ENCODE data around the gene TMBIM6. TPM values are rescaled to one million over a fixed set of nuclear protein-coding genes. Genes with fewer than 3 reads are reported as not detected.

Gene TMBIM6
- total and polyA plus RNA-seq, 2 experiments from 2014 or later, result 510 to 891 TPM

GRCh38 chr12:49801141-49802063 is 60.0 kb downstream of the TMBIM6 start:
- peaks cover 4% of the 10 kb centered on the region for H3K79me2 ChIP-seq (ENCODE audit: insufficient read depth)
- 73 to 74% methylated on average over 17 of the region's 17 CpGs for WGBS, 2 experiments (ENCODE audit: low coverage in 1 of 2, low lambda C conversion rate in 2 of 2, missing lambda C conversion rate in 2 of 2)
- H3K4me3 ChIP-seq, result no peak overlapping the region
- H4K20me1 ChIP-seq (ENCODE audit: insufficient read depth), result no peaks in the 10 kb centered on the region
- TF ChIP-seq EZH2phosphoT487 (IDR thresholded peaks at IDR 0.05; ENCODE audit: insufficient read depth, low read depth), result no peak
- no peak for TF ChIP-seq EZH2 (IDR thresholded peaks at IDR 0.05; ENCODE audit: insufficient read depth, poor library complexity, severe bottlenecking)
- in situ Hi-C loops (cut with MboI), result no loop called here
- H2AFZ ChIP-seq, result no peak overlapping the region
- H3K36me3 ChIP-seq (ENCODE audit: low read depth), result peaks cover 32% of the 10 kb centered on the region; the same call in 1 of the 2 replicates
- no peak overlapping the region for H3K4me2 ChIP-seq (ENCODE audit: unreplicated experiment)
- no peak overlapping the region for H3K27ac ChIP-seq
- H3K27me3 ChIP-seq (replicated peaks; ENCODE audit: insufficient read depth), result no peaks in the 10 kb centered on the region
- no peak for DNase-seq
- H3K9ac ChIP-seq, result no peak overlapping the region
- H3F3A ChIP-seq (ENCODE audit: insufficient read depth), result no peaks in the 10 kb centered on the region
- no peaks in the 10 kb centered on the region for H3K4me1 ChIP-seq (ENCODE audit: insufficient read depth)
- no peaks in the 10 kb centered on the region for H3K9me3 ChIP-seq (ENCODE audit: low read depth)
- H3K9me2 ChIP-seq (ENCODE audit: insufficient read depth), result no peaks in the 10 kb centered on the region

GRCh38 chr12:49803693-49804450 is 62.5 kb downstream of the TMBIM6 start:
- H3K9me2 ChIP-seq (ENCODE audit: insufficient read depth), result no peaks in the 10 kb centered on the region
- H3K4me3 ChIP-seq, result no peak overlapping the region
- no peaks in the 10 kb centered on the region for H3K4me1 ChIP-seq (ENCODE audit: insufficient read depth)
- no peaks in the 10 kb centered on the region for H3K27me3 ChIP-seq (replicated peaks; ENCODE audit: insufficient read depth)
- H3K4me2 ChIP-seq (ENCODE audit: unreplicated experiment), result no peak overlapping the region
- H3K9ac ChIP-seq, result no peak overlapping the region
- no peak overlapping the region for H2AFZ ChIP-seq
- DNase-seq, result no peak
- no peak for TF ChIP-seq EZH2 (IDR thresholded peaks at IDR 0.05; ENCODE audit: insufficient read depth, poor library complexity, severe bottlenecking)
- no peak for TF ChIP-seq EZH2phosphoT487 (IDR thresholded peaks at IDR 0.05; ENCODE audit: insufficient read depth, low read depth)
- H3K9me3 ChIP-seq (ENCODE audit: low read depth), result no peaks in the 10 kb centered on the region
- no peak overlapping the region for H3K27ac ChIP-seq
- in situ Hi-C loops (cut with MboI), result no loop called here
- 90% methylated on average over 11 to 12 of the region's 12 CpGs for WGBS, 2 experiments (ENCODE audit: low coverage in 1 of 2, low lambda C conversion rate in 2 of 2, missing lambda C conversion rate in 2 of 2)
- H3K79me2 ChIP-seq (ENCODE audit: insufficient read depth), result peaks cover 4% of the 10 kb centered on the region
- peaks cover 30% of the 10 kb centered on the region; the same call in 1 of the 2 replicates for H3K36me3 ChIP-seq (ENCODE audit: low read depth)
- no peaks in the 10 kb centered on the region for H3F3A ChIP-seq (ENCODE audit: insufficient read depth)
- 0 out of 2 replicates have a peak, but pooled peaks cover 4% of the 10 kb centered on the region for H4K20me1 ChIP-seq (ENCODE audit: insufficient read depth)

GRCh38 chr12:49804821-49805220 is 63.5 kb downstream of the TMBIM6 start:
- Histone ChIP-seq H2AFZ (no peak overlapping the region), H3K9me2 (ENCODE audit: insufficient read depth) (no peaks in the 10 kb centered on the region), H3K4me1 (ENCODE audit: insufficient read depth) (no peaks in the 10 kb centered on the region), H3K27ac (no peak overlapping the region), H3K36me3 (ENCODE audit: low read depth) (peaks cover 23% of the 10 kb centered on the region; the same call in 1 of the 2 replicates), H4K20me1 (ENCODE audit: insufficient read depth) (0 out of 2 replicates have a peak, but pooled peaks cover 4% of the 10 kb centered on the region), H3K79me2 (ENCODE audit: insufficient read depth) (peaks cover 4% of the 10 kb centered on the region), H3K9ac (no peak overlapping the region), H3K9me3 (ENCODE audit: low read depth) (no peaks in the 10 kb centered on the region), H3K4me3 (no peak overlapping the region), H3F3A (ENCODE audit: insufficient read depth) (no peaks in the 10 kb centered on the region), H3K27me3 (replicated peaks; ENCODE audit: insufficient read depth) (no peaks in the 10 kb centered on the region), H3K4me2 (ENCODE audit: unreplicated experiment) (no peak overlapping the region)
- 91 to 93% methylated on average over 10 of the region's 10 CpGs for WGBS, 2 experiments (ENCODE audit: low coverage in 1 of 2, low lambda C conversion rate in 2 of 2, missing lambda C conversion rate in 2 of 2)
- in situ Hi-C loops (cut with MboI), result no loop called here
- TF ChIP-seq EZH2phosphoT487 (IDR thresholded peaks at IDR 0.05; ENCODE audit: insufficient read depth, low read depth) (no peak), EZH2 (IDR thresholded peaks at IDR 0.05; ENCODE audit: insufficient read depth, poor library complexity, severe bottlenecking) (no peak)
- no peak for DNase-seq

- WGBS, 2 experiments (ENCODE audit: low coverage in 1 of 2, low lambda C conversion rate in 2 of 2, missing lambda C conversion rate in 2 of 2), result 96 to 100% methylated on average over 5 of the region's 5 CpGs
- Histone ChIP-seq H2AFZ (no peak overlapping the region), H3K4me3 (no peak overlapping the region), H3K79me2 (ENCODE audit: insufficient read depth) (peaks cover 4% of the 10 kb centered on the region), H3K27ac (no peak overlapping the region), H4K20me1 (ENCODE audit: insufficient read depth) (0 out of 2 replicates have a peak, but pooled peaks cover 4% of the 10 kb centered on the region), H3F3A (ENCODE audit: insufficient read depth) (no peaks in the 10 kb centered on the region), H3K9ac (no peak overlapping the region), H3K36me3 (ENCODE audit: low read depth) (peaks cover 19% of the 10 kb centered on the region; the same call in 1 of the 2 replicates), H3K4me2 (ENCODE audit: unreplicated experiment) (no peak overlapping the region), H3K9me3 (ENCODE audit: low read depth) (no peaks in the 10 kb centered on the region), H3K27me3 (replicated peaks; ENCODE audit: insufficient read depth) (no peaks in the 10 kb centered on the region), H3K4me1 (ENCODE audit: insufficient read depth) (no peaks in the 10 kb centered on the region), H3K9me2 (ENCODE audit: insufficient read depth) (no peaks in the 10 kb centered on the region)
- in situ Hi-C loops (cut with MboI), result no loop called here
- DNase-seq, result no peak
- no peak for TF ChIP-seq EZH2 (IDR thresholded peaks at IDR 0.05; ENCODE audit: insufficient read depth, poor library complexity, severe bottlenecking)
- TF ChIP-seq EZH2phosphoT487 (IDR thresholded peaks at IDR 0.05; ENCODE audit: insufficient read depth, low read depth), result no peak
Observed at GRCh38 chr12:49805409-49805808, 64.1 kb downstream of the TMBIM6 start.

Measured in GM23248 (cell line).